HepG2 (cell line): ENCODE results near the gene WDFY1. TPM values are rescaled to one million over a fixed set of nuclear protein-coding genes. Genes with fewer than 3 reads are reported as not detected.

ENCODE experiments used
- ATF7 ChIP-seq, 2 experiments: fragments of 450-650 bp in 1 of 2; sonication (generic) in 1 of 2; formaldehyde crosslinking in 1 of 2; IDR thresholded peaks; 2 replicates each; pipeline versions ENCODE4 v1.4.0 to v1.6.1; 2016 to 2020; ENCODE audit warnings: antibody characterized with exemption in 1 of 2, mild to moderate bottlenecking in 1 of 2, missing genetic modification reagents in 1 of 2
- ELF4 ChIP-seq: sonication (generic); formaldehyde crosslinking; IDR thresholded peaks from 2 replicates; pipeline ENCODE4 v1.5.0; 2020; ENCODE audit warnings: missing genetic modification reagents, mild to moderate bottlenecking, moderate library complexity, borderline replicate concordance
- ERF ChIP-seq: IDR thresholded peaks from 2 replicates; pipeline ENCODE4 v1.6.1; 2018; ENCODE audit warnings: missing biosample characterization, missing genetic modification reagents
- FOSL2 ChIP-seq: sonication (generic); formaldehyde crosslinking; IDR thresholded peaks from 2 replicates; pipeline ENCODE4 v1.4.0; 2020; ENCODE audit warnings: missing genetic modification reagents
- HOXA9 ChIP-seq: sonication (generic); formaldehyde crosslinking; IDR thresholded peaks from 2 replicates; pipeline ENCODE4 v1.8.1; 2022; ENCODE audit warnings: missing genetic modification reagents, mild to moderate bottlenecking, moderate library complexity, borderline replicate concordance
- NFIC ChIP-seq: IDR thresholded peaks from 2 replicates; pipeline ENCODE4 v1.6.1; 2012; ENCODE audit warnings: mild to moderate bottlenecking, low read length, inconsistent platforms
- PHF8 ChIP-seq: sonication (generic); formaldehyde crosslinking; IDR thresholded peaks from 2 replicates; pipeline ENCODE4 v1.5.0; 2020; ENCODE audit warnings: missing genetic modification reagents
- RAD51 ChIP-seq: fragments of 450-650 bp; IDR thresholded peaks from 2 replicates; pipeline ENCODE4 v1.6.1; 2016; ENCODE audit warnings: borderline replicate concordance
- SMAD1 ChIP-seq: sonication (generic); formaldehyde crosslinking; IDR thresholded peaks from 2 replicates; pipeline ENCODE4 v1.4.0; 2020; ENCODE audit warnings: missing genetic modification reagents, low read depth, mild to moderate bottlenecking, borderline replicate concordance
- SRSF9 ChIP-seq: fragments of 200-400 bp; formaldehyde crosslinking; IDR thresholded peaks from 2 replicates; pipeline ENCODE4 v1.6.1; 2018; ENCODE audit warnings: borderline replicate concordance, mild to moderate bottlenecking, low read depth, low read length; ENCODE audit not compliant: insufficient read depth, poor library complexity, severe bottlenecking
- STAT5B ChIP-seq: sonication (generic); formaldehyde crosslinking; IDR thresholded peaks from 2 replicates; pipeline ENCODE4 v1.4.0; 2020; ENCODE audit warnings: missing genetic modification reagents
- ZBTB10 ChIP-seq: sonication (generic); formaldehyde crosslinking; IDR thresholded peaks from 2 replicates; pipeline ENCODE4 v1.4.0; 2020; ENCODE audit warnings: missing genetic modification reagents, borderline replicate concordance
- ZFP82 ChIP-seq: sonication (generic); formaldehyde crosslinking; IDR thresholded peaks from 2 replicates; pipeline ENCODE4 v1.5.1; 2020; ENCODE audit warnings: mild to moderate bottlenecking, missing genetic modification reagents, borderline replicate concordance
- ZFP90 ChIP-seq: sonication (generic); formaldehyde crosslinking; IDR thresholded peaks from 2 replicates; pipeline ENCODE4 v1.8.0; 2022; ENCODE audit warnings: missing genetic modification reagents, mild to moderate bottlenecking, inconsistent platforms, borderline replicate concordance
- ZNF10 ChIP-seq: sonication (generic); formaldehyde crosslinking; IDR thresholded peaks from 2 replicates; pipeline ENCODE4 v1.4.0; 2020; ENCODE audit warnings: mild to moderate bottlenecking, low read depth, missing genetic modification reagents, borderline replicate concordance
- ZNF12 ChIP-seq: sonication (generic); formaldehyde crosslinking; IDR thresholded peaks from 2 replicates; pipeline ENCODE4 v1.5.0; 2020; ENCODE audit warnings: missing genetic modification reagents
- ZNF138 ChIP-seq: sonication (generic); formaldehyde crosslinking; IDR thresholded peaks from 2 replicates; pipeline ENCODE4 v1.5.0; 2020; ENCODE audit warnings: mild to moderate bottlenecking, low read depth, missing genetic modification reagents
- ZNF362 ChIP-seq: sonication (generic); formaldehyde crosslinking; IDR thresholded peaks from 2 replicates; pipeline ENCODE4 v1.4.0; 2020; ENCODE audit warnings: missing genetic modification reagents, mild to moderate bottlenecking, borderline replicate concordance
- ZNF451 ChIP-seq: sonication (generic); formaldehyde crosslinking; IDR thresholded peaks from 2 replicates; pipeline ENCODE4 v1.5.0; 2020; ENCODE audit warnings: mild to moderate bottlenecking, missing genetic modification reagents
- ZNF550 ChIP-seq: sonication (generic); formaldehyde crosslinking; IDR thresholded peaks from 2 replicates; pipeline ENCODE4 v1.4.0; 2020; ENCODE audit warnings: mild to moderate bottlenecking, missing genetic modification reagents, borderline replicate concordance
- ZNF839 ChIP-seq: sonication (generic); formaldehyde crosslinking; IDR thresholded peaks from 2 replicates; pipeline ENCODE4 v1.4.0; 2020; ENCODE audit warnings: missing genetic modification reagents, mild to moderate bottlenecking, borderline replicate concordance
- polyA plus RNA-seq, 8 experiments: library from polyadenylated mRNA; depleted of rRNA in 3 of 8; stranded (reverse) in 7 of 8; unstranded in 1 of 8; fragments of >200 nt; fragmentation: Illumina TruSeq in 4 of 8; extraction: Trizol in 4 of 8; gene quantifications; 2 replicates each; pipeline versions ENCODE4 v1.2.1 to v1.2.3, GENCODE V29; 2011 to 2016; ENCODE audit warnings: low read depth in 4 of 8, missing spikeins in 1 of 8, mixed read lengths in 1 of 8; ENCODE audit not compliant: insufficient read depth in 1 of 8
- total RNA-seq, 5 experiments: library from RNA; depleted of rRNA; stranded (reverse); fragments of >200 nt; fragmentation: Illumina TruSeq; extraction: Trizol; gene quantifications; 2 replicates each; pipeline ENCODE4 v1.2.3, GENCODE V29; 2016; ENCODE audit warnings: low read depth in 1 of 5

Gene WDFY1
- total and polyA plus RNA-seq, 2 of the 13 experiments (the other 11 are each of a cell fraction or from before 2014, with no cell fraction given): 77.0 to 78.4 TPM

- TF ChIP-seq FOSL2 (CRISPR knock-in tag) (peak; percentile 53), RAD51 (peak; percentile 67), ZNF839 (CRISPR knock-in tag) (peak; percentile 73; the same call in 1 of the 2 replicates), NFIC (no peak; the same call in 1 of the 2 replicates), PHF8 (CRISPR knock-in tag) (peak; percentile 72), SRSF9 (no peak), ZNF12 (CRISPR knock-in tag) (peak; percentile 21; the same call in 1 of the 2 replicates), ATF7 (IDR thresholded peaks at IDR 0.05) (peak; percentile 87), ATF7 (CRISPR knock-in tag; IDR thresholded peaks at IDR 0.05) (peak; percentile 93; the same call in 1 of the 2 replicates), ZFP82 (CRISPR knock-in tag) (0 out of 2 replicates have a peak, but pooled peaks have one; percentile 43), SMAD1 (CRISPR knock-in tag) (peak; percentile 91; the same call in 1 of the 2 replicates), ZNF550 (CRISPR knock-in tag) (0 out of 2 replicates have a peak, but pooled peaks have one; percentile 44), ERF (peak; percentile 82; the same call in 1 of the 2 replicates), ZNF362 (CRISPR knock-in tag) (peak; percentile 90; the same call in 1 of the 2 replicates), ZNF451 (CRISPR knock-in tag) (peak; percentile 51; the same call in 1 of the 2 replicates), ZBTB10 (CRISPR knock-in tag) (peak; percentile 90; the same call in 1 of the 2 replicates), STAT5B (CRISPR knock-in tag) (no peak), ELF4 (CRISPR knock-in tag) (no peak), HOXA9 (no peak), ZNF10 (no peak), ZFP90 (peak; percentile 84; the same call in 1 of the 2 replicates), ZNF138 (CRISPR knock-in tag) (no peak)
These were observed 14.8 kb downstream of the WDFY1 start (continued) for GRCh38 chr2:223930103-223930976.
